SK-N-SH (cell line): ENCODE results near the gene C11orf68. TPM values are rescaled to one million over a fixed set of nuclear protein-coding genes. Genes with fewer than 3 reads are reported as not detected.
"Not testable (repeated sequence)": the region's sequence is repeated elsewhere in the genome, so short reads cannot be mapped to it uniquely, and the experiment has no call there.

Source experiments
- CTCF ChIA-PET: fragments of 300-600, 350-600 bp; formaldehyde crosslinking; extraction: SDS; loops from one replicate; lab custom pipeline; 2021; lab: Yijun Ruan, JAX
- POLR2A ChIA-PET: fragments of 350-600 bp; sonication (Branson Sonifier 250); formaldehyde crosslinking; extraction: SDS; loops from one replicate; lab custom pipeline; 2020; ENCODE audit warnings: antibody characterized with exemption, inconsistent platforms; lab: Yijun Ruan, JAX
- DNase-seq: peaks from one replicate; pipeline ENCODE4 v3.0.0; 2012
- H2AFZ ChIP-seq: fragments of 200-600 bp; sonication (generic); 2 replicates; pipeline ENCODE4 v1.8.1; 2016; ENCODE audit warnings: antibody characterized with exemption, mild to moderate bottlenecking, low read depth
- H3F3A ChIP-seq: fragments of 200-600 bp; sonication (generic); replicated peaks from 2 replicates; pipeline ENCODE3; 2016; ENCODE audit warnings: antibody characterized with exemption, mild to moderate bottlenecking; ENCODE audit not compliant: insufficient read depth
- H3K27ac ChIP-seq, 2 experiments: fragments of 200-500 bp in 1 of 2; fragments of 200-600 bp in 1 of 2; sonication (Bioruptor generic) in 1 of 2; sonication (generic), shearing (Covaris generic) in 1 of 2; 2 replicates each; pipeline versions ENCODE4 v1.5.1 to v1.6.1; 2014 to 2016; ENCODE audit warnings: low read depth in 2 of 2, inconsistent platforms in 1 of 2, low read length in 1 of 2, mild to moderate bottlenecking in 1 of 2, mixed read lengths in 1 of 2
- H3K27me3 ChIP-seq: fragments of 200-600 bp; sonication (generic), shearing (Covaris generic); 2 replicates; pipeline ENCODE4 v1.6.1; 2016; ENCODE audit warnings: mixed run types; ENCODE audit not compliant: insufficient read depth
- H3K36me3 ChIP-seq, 2 experiments: fragments of 200-500 bp in 1 of 2; fragments of 200-600 bp in 1 of 2; sonication (Bioruptor generic) in 1 of 2; sonication (generic) in 1 of 2; replicated peaks in 1 of 2; 2 replicates each; pipeline versions ENCODE3 to v1.5.1; 2014 to 2016; ENCODE audit warnings: low read length in 1 of 2, mild to moderate bottlenecking in 1 of 2; ENCODE audit not compliant: insufficient read depth in 2 of 2, control insufficient read depth in 1 of 2
- H3K4me1 ChIP-seq, 2 experiments: fragments of 200-500 bp in 1 of 2; fragments of 200-600 bp in 1 of 2; sonication (Bioruptor generic) in 1 of 2; sonication (generic), shearing (Covaris generic) in 1 of 2; 2 replicates each; pipeline versions ENCODE4 v1.5.1 to v1.6.1; 2014 to 2016; ENCODE audit warnings: low read depth in 1 of 2, low read length in 1 of 2, mixed run types in 1 of 2; ENCODE audit not compliant: insufficient read depth in 2 of 2, control insufficient read depth in 1 of 2
- H3K4me2 ChIP-seq: fragments of 200-600 bp; sonication (generic), shearing (Covaris generic); 2 replicates; pipeline ENCODE4 v1.6.1; 2017; ENCODE audit warnings: mixed run types
- H3K4me3 ChIP-seq, 2 experiments: fragments of 200-500 bp in 1 of 2; fragments of 200-600 bp in 1 of 2; sonication (Bioruptor generic) in 1 of 2; sonication (generic), shearing (Covaris generic) in 1 of 2; 2 replicates each; pipeline versions ENCODE4 v1.5.1 to v1.8.1; 2014 to 2016; ENCODE audit warnings: low read depth in 2 of 2, inconsistent platforms in 1 of 2, low read length in 1 of 2, mild to moderate bottlenecking in 1 of 2, mixed read lengths in 1 of 2, moderate library complexity in 1 of 2
- H3K79me2 ChIP-seq: fragments of 200-600 bp; sonication (generic); 2 replicates; pipeline ENCODE4 v1.8.1; 2017; ENCODE audit warnings: mild to moderate bottlenecking; ENCODE audit not compliant: insufficient read depth
- H3K9ac ChIP-seq: fragments of 200-600 bp; sonication (generic); 2 replicates; pipeline ENCODE4 v1.6.1; 2017; ENCODE audit warnings: mixed run types
- H3K9me2 ChIP-seq: fragments of 200-600 bp; sonication (generic); 2 replicates; pipeline ENCODE4 v1.6.1; 2017; ENCODE audit warnings: mixed run types
- H3K9me3 ChIP-seq: fragments of 200-600 bp; sonication (generic); 2 replicates; pipeline ENCODE4 v1.6.1; 2017; ENCODE audit warnings: mixed run types, mild to moderate bottlenecking, moderate library complexity
- H4K20me1 ChIP-seq: fragments of 200-600 bp; sonication (generic); 2 replicates; pipeline ENCODE4 v1.6.1; 2017; ENCODE audit warnings: mild to moderate bottlenecking, mixed run types; ENCODE audit not compliant: insufficient read depth
- ELF1 ChIP-seq: IDR thresholded peaks from 2 replicates; pipeline ENCODE4 v1.4.0; 2012
- EP300 ChIP-seq, 2 experiments: IDR thresholded peaks; 2 replicates each; pipeline versions ENCODE4 v1.4.0 to v1.6.1; 2012; ENCODE audit warnings: borderline replicate concordance in 1 of 2, low read depth in 1 of 2, low read length in 1 of 2
- EZH2phosphoT487 ChIP-seq: fragments of 200-600 bp; sonication (generic); IDR thresholded peaks from 2 replicates; pipeline ENCODE4 v1.6.1; 2017; ENCODE audit warnings: low read depth, mixed run types, mild to moderate bottlenecking, antibody characterized with exemption, moderate library complexity, borderline replicate concordance
- FOXJ3 ChIP-seq: sonication (generic); formaldehyde crosslinking; IDR thresholded peaks from 2 replicates; pipeline ENCODE4 v1.5.1; 2020; ENCODE audit warnings: mild to moderate bottlenecking, missing genetic modification reagents
- GABPA ChIP-seq: IDR thresholded peaks from 2 replicates; pipeline ENCODE4 v1.4.0; 2012; ENCODE audit warnings: low read depth, mild to moderate bottlenecking
- GATA2 ChIP-seq: sonication (generic); formaldehyde crosslinking; IDR thresholded peaks from 2 replicates; pipeline ENCODE4 v1.5.0; 2020; ENCODE audit warnings: mild to moderate bottlenecking, missing genetic modification reagents
- IRF3 ChIP-seq: fragments of 150-350 bp; IDR thresholded peaks from 2 replicates; pipeline ENCODE4 v1.6.1; 2016; ENCODE audit warnings: mild to moderate bottlenecking, low read depth, low read length
- POLR2AphosphoS5 ChIP-seq: IDR thresholded peaks from 2 replicates; pipeline ENCODE4 v1.6.1; 2012; ENCODE audit warnings: low read depth, low read length
- RAD21 ChIP-seq: IDR thresholded peaks from 2 replicates; pipeline ENCODE4 v1.6.1; 2012; ENCODE audit warnings: mild to moderate bottlenecking, low read length
- RFX5 ChIP-seq: IDR thresholded peaks from 2 replicates; pipeline ENCODE4 v1.6.1; 2012; ENCODE audit warnings: mild to moderate bottlenecking, improper control_type of control experiment, low read length
- RXRA ChIP-seq: IDR thresholded peaks from 2 replicates; pipeline ENCODE4 v1.4.0; 2012; ENCODE audit warnings: low read depth, mild to moderate bottlenecking, borderline replicate concordance
- SMC3 ChIP-seq: IDR thresholded peaks from 2 replicates; pipeline ENCODE4 v1.6.1; 2012; ENCODE audit warnings: low read depth, low read length, improper control_type of control experiment
- TAF1 ChIP-seq: IDR thresholded peaks from 2 replicates; pipeline ENCODE4 v1.6.1; 2012; ENCODE audit warnings: low read depth, mild to moderate bottlenecking, low read length, moderate library complexity, borderline replicate concordance
- TCF12 ChIP-seq: IDR thresholded peaks from 2 replicates; pipeline ENCODE4 v1.4.0; 2012
- WGBS: methylation state at CpG from one replicate; pipeline ENCODE4 v1.1.6; 2017; ENCODE audit warnings: low lambda C conversion rate; 5-methylcytosine and 5-hydroxymethylcytosine counted together
- polyA plus RNA-seq, 3 experiments: library from polyadenylated mRNA; depleted of rRNA; stranded (reverse); fragments of >200 nt; gene quantifications; 2 replicates each; pipeline ENCODE4 v1.2.3, GENCODE V29; 2012
- TF ChIP-seq, protein P1 (sequence below): fragments of 200-600 bp; sonication (generic); IDR thresholded peaks from 2 replicates; pipeline ENCODE4 v1.6.1; 2017; ENCODE audit warnings: antibody characterized with exemption, mild to moderate bottlenecking, moderate library complexity
- TF ChIP-seq, protein P2 (sequence below): IDR thresholded peaks from 2 replicates; pipeline ENCODE4 v1.4.0; 2012; ENCODE audit warnings: low read depth
- TF ChIP-seq, protein P3 (sequence below): IDR thresholded peaks from 2 replicates; pipeline ENCODE4 v1.6.1; 2012; ENCODE audit warnings: mild to moderate bottlenecking, low read depth, low read length, moderate library complexity

Gene C11orf68
- polyA plus RNA-seq, 1 of the 3 experiments (the other 2 are of a cell fraction): 65.3 TPM

DNA sequence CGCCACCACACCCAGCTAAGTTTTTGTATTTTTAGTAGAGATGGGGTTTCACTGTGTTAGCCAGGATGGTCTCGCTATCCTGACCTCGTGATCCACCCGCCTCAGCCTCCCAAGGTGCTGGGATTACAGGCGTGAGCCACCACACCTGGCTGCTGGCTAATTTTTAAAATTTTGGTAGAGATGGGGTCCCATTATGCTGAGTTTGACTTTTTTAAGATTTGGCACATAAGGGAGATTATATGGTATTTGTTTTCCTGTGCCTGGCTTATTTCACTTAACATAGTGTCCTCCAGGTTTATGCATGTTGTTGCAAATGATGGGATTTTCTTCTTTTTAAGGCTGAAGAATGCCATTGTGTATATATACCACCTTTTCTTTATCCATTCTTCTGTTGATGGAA, 31.8 kb upstream of the C11orf68 start:
- H3K4me3 ChIP-seq, DNase-seq, H3K79me2 ChIP-seq, H3K9me2 ChIP-seq, CTCF ChIA-PET, H3K4me2 ChIP-seq, H3F3A ChIP-seq, H3K9ac ChIP-seq, H3K27me3 ChIP-seq, H4K20me1 ChIP-seq, H3K4me1 ChIP-seq, H3K27ac ChIP-seq, H3K9me3 ChIP-seq, POLR2A ChIA-PET, H3K36me3 ChIP-seq, H2AFZ ChIP-seq: not testable (repeated sequence)
- WGBS: 94% methylated on average over 5 of the region's 5 CpGs

DNA sequence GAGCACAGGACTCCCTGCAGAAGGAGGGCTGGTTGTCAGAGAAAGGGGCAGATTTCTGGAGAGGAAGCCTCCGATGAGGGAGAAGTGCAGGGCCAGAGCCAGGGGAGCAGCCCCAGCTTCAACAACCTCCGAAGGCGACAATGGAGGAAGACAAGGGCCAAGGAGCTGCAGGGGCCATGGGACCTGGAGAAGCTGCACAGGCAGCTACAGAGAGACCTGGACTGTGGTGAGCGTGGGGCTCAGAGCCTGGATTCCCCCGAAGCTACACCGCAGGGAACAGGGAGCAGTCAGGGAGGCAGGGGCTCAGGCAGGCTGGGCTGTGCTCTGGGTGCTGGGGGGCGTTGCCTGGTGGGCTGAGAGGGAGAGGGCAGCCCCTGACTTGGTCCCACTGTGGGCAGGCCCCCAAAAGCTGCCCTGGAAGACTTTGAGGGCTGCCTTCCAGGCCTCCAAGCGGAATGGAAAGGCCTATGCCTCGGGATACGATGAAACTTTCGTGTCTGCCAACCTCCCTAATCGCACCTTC, 28.8 kb upstream of the C11orf68 start:
- H3K27me3 ChIP-seq: no peaks in the 10 kb centered on the region
- POLR2A ChIA-PET: no interaction called here
- no peaks in the 10 kb centered on the region for H4K20me1 ChIP-seq
- no peaks in the 10 kb centered on the region for H3K79me2 ChIP-seq
- H3K36me3 ChIP-seq: no peaks in the 10 kb centered on the region
- no peak overlapping the region for H3K4me2 ChIP-seq
- no peak overlapping the region for H3K4me3 ChIP-seq
- CTCF ChIA-PET: interaction anchor here (0.8 to 1.4 kb wide), 2 partner anchors 13 to 58 kb away, joined by 3 read pairs; no protein-coding TSS in a partner anchor
- no peak overlapping the region for H2AFZ ChIP-seq
- H3K9me3 ChIP-seq: no peaks in the 10 kb centered on the region
- peaks cover 3% of the 10 kb centered on the region for H3F3A ChIP-seq
- H3K9me2 ChIP-seq: no peaks in the 10 kb centered on the region
- no peaks in the 10 kb centered on the region for H3K4me1 ChIP-seq
- no peak for TF ChIP-seq ELF1
- TF ChIP-seq FOXJ3: no peak
- TF ChIP-seq TCF12: no peak
- no peak for TF ChIP-seq RAD21
- TF ChIP-seq RXRA: no peak
- TF ChIP-seq, protein P1, sequence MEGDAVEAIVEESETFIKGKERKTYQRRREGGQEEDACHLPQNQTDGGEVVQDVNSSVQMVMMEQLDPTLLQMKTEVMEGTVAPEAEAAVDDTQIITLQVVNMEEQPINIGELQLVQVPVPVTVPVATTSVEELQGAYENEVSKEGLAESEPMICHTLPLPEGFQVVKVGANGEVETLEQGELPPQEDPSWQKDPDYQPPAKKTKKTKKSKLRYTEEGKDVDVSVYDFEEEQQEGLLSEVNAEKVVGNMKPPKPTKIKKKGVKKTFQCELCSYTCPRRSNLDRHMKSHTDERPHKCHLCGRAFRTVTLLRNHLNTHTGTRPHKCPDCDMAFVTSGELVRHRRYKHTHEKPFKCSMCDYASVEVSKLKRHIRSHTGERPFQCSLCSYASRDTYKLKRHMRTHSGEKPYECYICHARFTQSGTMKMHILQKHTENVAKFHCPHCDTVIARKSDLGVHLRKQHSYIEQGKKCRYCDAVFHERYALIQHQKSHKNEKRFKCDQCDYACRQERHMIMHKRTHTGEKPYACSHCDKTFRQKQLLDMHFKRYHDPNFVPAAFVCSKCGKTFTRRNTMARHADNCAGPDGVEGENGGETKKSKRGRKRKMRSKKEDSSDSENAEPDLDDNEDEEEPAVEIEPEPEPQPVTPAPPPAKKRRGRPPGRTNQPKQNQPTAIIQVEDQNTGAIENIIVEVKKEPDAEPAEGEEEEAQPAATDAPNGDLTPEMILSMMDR: no peak
- TF ChIP-seq GATA2 (CRISPR knock-in tag): no peak
- TF ChIP-seq IRF3: no peak
- TF ChIP-seq, protein P2, sequence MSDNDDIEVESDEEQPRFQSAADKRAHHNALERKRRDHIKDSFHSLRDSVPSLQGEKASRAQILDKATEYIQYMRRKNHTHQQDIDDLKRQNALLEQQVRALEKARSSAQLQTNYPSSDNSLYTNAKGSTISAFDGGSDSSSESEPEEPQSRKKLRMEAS: no peak
- TF ChIP-seq RFX5: no peak
- TF ChIP-seq TAF1: no peak
- no peak for TF ChIP-seq EP300 (IDR thresholded peaks at IDR 0.05; ENCODE audit: borderline replicate concordance in 1 of 2, low read depth in 1 of 2, low read length in 1 of 2)
- no peak for TF ChIP-seq SMC3
- no peak for TF ChIP-seq POLR2AphosphoS5
- TF ChIP-seq EZH2phosphoT487: no peak
- TF ChIP-seq, protein P3, sequence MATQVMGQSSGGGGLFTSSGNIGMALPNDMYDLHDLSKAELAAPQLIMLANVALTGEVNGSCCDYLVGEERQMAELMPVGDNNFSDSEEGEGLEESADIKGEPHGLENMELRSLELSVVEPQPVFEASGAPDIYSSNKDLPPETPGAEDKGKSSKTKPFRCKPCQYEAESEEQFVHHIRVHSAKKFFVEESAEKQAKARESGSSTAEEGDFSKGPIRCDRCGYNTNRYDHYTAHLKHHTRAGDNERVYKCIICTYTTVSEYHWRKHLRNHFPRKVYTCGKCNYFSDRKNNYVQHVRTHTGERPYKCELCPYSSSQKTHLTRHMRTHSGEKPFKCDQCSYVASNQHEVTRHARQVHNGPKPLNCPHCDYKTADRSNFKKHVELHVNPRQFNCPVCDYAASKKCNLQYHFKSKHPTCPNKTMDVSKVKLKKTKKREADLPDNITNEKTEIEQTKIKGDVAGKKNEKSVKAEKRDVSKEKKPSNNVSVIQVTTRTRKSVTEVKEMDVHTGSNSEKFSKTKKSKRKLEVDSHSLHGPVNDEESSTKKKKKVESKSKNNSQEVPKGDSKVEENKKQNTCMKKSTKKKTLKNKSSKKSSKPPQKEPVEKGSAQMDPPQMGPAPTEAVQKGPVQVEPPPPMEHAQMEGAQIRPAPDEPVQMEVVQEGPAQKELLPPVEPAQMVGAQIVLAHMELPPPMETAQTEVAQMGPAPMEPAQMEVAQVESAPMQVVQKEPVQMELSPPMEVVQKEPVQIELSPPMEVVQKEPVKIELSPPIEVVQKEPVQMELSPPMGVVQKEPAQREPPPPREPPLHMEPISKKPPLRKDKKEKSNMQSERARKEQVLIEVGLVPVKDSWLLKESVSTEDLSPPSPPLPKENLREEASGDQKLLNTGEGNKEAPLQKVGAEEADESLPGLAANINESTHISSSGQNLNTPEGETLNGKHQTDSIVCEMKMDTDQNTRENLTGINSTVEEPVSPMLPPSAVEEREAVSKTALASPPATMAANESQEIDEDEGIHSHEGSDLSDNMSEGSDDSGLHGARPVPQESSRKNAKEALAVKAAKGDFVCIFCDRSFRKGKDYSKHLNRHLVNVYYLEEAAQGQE: no peak
- no peak for TF ChIP-seq GABPA
- no peak overlapping the region for H3K9ac ChIP-seq
- no peak for DNase-seq
- no peak overlapping the region for H3K27ac ChIP-seq
- WGBS: 87% methylated on average over 8 of the region's 12 CpGs
